Kidney epithelial cell (primary cell): ENCODE results near the gene SRGAP3. TPM values are rescaled to one million over a fixed set of nuclear protein-coding genes. Genes with fewer than 3 reads are reported as not detected.

Experiments used
- DNase-seq: peaks from one replicate; pipeline ENCODE4 v3.0.0-alpha.2; 2010; ENCODE audit warnings: low read depth
- H3K27me3 ChIP-seq: 2 replicates; pipeline ENCODE4 v1.6.0; 2011; ENCODE audit warnings: low read length; ENCODE audit not compliant: control insufficient read depth, insufficient read depth
- H3K36me3 ChIP-seq: 2 replicates; pipeline ENCODE4 v1.5.1; 2011; ENCODE audit warnings: low read length; ENCODE audit not compliant: control insufficient read depth, insufficient read depth
- H3K4me3 ChIP-seq: 2 replicates; pipeline ENCODE4 v1.5.1; 2011; ENCODE audit warnings: low read depth, mild to moderate bottlenecking, control low read depth, low read length
- total RNA-seq: library from RNA; depleted of rRNA; stranded (reverse); fragments of >200 nt; gene quantifications from 2 replicates; pipeline ENCODE4 v1.2.3, GENCODE V29; 2015
- TF ChIP-seq, protein P1 (sequence below): IDR thresholded peaks from 2 replicates; pipeline ENCODE4 v1.5.1; 2011; ENCODE audit warnings: mild to moderate bottlenecking, moderate library complexity, low read length, control low read depth, inconsistent platforms; ENCODE audit not compliant: insufficient read depth, poor library complexity, severe bottlenecking

Gene SRGAP3
- total RNA-seq, 1 donor from 2014 or later = 4.9 TPM

DNA sequence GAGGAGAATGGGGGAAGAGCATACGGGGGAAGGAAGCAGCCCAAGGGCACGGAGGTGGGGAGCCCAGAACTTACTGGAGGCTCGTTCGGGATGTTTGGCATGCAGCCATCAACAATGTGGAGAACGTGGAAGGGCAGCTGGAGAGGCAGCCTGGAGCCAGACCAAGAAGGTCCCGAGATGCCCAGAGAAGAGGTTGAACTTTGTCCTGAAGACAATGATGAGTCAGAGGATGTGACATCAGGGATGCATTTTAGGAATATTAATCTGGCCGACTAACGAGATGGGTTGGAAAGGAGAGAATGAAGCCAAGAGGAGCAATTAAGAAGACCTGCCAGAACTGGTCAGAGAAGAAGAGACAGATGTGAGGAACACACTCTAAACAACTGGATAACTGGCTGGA lies 98.2 kb downstream of the SRGAP3 start:
- Histone ChIP-seq H3K36me3 (no peaks in the 10 kb centered on the region), H3K4me3 (no peak overlapping the region), H3K27me3 (no peaks in the 10 kb centered on the region)
- DNase-seq = no peak
- TF ChIP-seq, protein P1, sequence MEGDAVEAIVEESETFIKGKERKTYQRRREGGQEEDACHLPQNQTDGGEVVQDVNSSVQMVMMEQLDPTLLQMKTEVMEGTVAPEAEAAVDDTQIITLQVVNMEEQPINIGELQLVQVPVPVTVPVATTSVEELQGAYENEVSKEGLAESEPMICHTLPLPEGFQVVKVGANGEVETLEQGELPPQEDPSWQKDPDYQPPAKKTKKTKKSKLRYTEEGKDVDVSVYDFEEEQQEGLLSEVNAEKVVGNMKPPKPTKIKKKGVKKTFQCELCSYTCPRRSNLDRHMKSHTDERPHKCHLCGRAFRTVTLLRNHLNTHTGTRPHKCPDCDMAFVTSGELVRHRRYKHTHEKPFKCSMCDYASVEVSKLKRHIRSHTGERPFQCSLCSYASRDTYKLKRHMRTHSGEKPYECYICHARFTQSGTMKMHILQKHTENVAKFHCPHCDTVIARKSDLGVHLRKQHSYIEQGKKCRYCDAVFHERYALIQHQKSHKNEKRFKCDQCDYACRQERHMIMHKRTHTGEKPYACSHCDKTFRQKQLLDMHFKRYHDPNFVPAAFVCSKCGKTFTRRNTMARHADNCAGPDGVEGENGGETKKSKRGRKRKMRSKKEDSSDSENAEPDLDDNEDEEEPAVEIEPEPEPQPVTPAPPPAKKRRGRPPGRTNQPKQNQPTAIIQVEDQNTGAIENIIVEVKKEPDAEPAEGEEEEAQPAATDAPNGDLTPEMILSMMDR = no peak

DNA sequence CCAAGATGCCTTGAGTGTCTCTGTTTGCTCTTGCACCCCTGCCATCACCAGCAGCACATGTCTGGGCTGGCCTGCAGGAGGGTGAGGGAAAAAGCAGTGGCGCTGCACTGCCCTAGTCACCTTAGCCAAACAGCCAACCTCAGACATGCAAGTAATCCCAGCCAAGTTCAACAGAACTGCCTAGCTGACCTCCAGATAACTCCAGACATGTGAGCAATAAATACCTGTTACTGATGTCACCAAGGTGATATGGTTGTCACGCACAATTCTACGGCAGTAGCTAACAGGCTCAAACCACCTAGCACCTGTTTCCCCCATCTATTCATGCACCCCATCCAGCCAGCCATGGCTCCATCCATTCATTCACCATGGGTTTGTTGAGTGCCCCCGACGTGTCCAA lies 99.9 kb downstream of the SRGAP3 start:
- Histone ChIP-seq H3K36me3 (no peaks in the 10 kb centered on the region), H3K4me3 (no peak overlapping the region), H3K27me3 (no peaks in the 10 kb centered on the region)
- TF ChIP-seq, protein P1 = no peak
- no peak for DNase-seq

GRCh38 chr3:9147896-9148266 lies 101.6 kb downstream of the SRGAP3 start:
- H3K27me3 ChIP-seq = no peaks in the 10 kb centered on the region
- no peak for DNase-seq

GRCh38 chr3:9147215-9147895 lies 102.1 kb downstream of the SRGAP3 start:
- TF ChIP-seq, protein P1 = no peak
- H3K27me3 ChIP-seq = no peaks in the 10 kb centered on the region
- peak; percentile 75 for DNase-seq

More at GRCh38 chr3:9147896-9148266, 101.6 kb downstream of the SRGAP3 start:
- TF ChIP-seq, protein P1 = no peak
- Histone ChIP-seq H3K36me3 (no peaks in the 10 kb centered on the region), H3K4me3 (no peak overlapping the region)

DNA sequence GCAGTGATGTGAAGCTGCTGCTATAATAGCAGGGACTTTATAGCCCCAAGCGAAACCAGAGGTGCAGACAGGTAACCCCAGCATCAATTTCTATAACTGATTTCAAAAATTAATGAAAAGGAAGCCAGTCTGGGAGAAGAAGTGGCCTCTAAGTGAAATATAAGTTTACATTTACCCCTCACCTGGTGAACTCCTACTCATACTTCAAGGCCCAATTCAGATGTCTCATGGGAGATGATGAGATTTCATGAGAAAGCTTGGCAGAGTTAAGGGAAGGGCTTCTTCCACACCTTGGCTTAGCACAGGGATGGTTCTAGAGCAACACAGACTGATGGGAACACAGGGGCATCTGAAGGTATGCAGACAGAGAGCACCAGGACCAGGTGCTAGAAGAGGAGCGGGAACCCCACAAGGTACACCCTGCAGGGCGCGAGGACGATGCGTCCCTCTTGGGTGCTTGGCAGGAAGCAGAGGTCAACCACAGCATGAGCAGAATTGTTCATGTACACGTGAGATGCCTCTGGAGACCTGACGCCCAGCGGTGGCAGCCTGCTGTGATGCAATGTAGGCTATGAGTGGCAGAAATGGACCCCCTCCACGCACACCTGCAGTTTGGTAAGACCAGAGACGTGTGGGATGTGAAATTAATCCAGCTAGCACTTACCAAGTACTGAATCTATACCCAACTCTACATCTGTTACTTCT lies 102.9 kb downstream of the SRGAP3 start:
- Histone ChIP-seq H3K27me3 (no peaks in the 10 kb centered on the region), H3K4me3 (no peak overlapping the region), H3K36me3 (no peaks in the 10 kb centered on the region)
- no peak for DNase-seq
- TF ChIP-seq, protein P1 = no peak

More at GRCh38 chr3:9147215-9147895, 102.1 kb downstream of the SRGAP3 start:
- H3K4me3 ChIP-seq = no peak overlapping the region
- H3K36me3 ChIP-seq = no peaks in the 10 kb centered on the region

DNA sequence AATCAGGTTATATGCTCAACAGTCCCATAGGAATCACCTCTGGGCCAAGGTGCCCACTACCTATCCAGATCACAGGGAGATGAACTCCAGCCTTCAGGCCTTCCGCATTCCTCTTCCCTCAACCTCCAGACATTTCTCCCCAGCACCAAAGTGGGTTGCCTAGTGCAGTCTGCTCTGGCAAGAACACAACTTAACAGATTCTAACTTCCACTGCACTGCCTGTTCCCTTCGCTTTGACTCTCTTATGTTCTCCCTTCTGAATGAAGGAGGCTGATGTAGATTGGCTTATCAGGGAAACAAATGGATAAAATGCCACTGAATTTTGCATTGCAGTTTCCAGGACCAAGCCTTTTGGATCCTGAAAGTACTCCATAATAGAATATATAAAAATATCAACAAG lies 106.3 kb downstream of the SRGAP3 start:
- Histone ChIP-seq H3K36me3 (no peaks in the 10 kb centered on the region), H3K27me3 (no peaks in the 10 kb centered on the region), H3K4me3 (no peak overlapping the region)
- no peak for DNase-seq
- TF ChIP-seq, protein P1 = no peak
